ENCODE measurements around the gene EFEMP2. TPM values are rescaled to one million over a fixed set of nuclear protein-coding genes. Genes with fewer than 3 reads are reported as not detected.

The EFEMP2 gene
- total RNA-seq, 2 experiments from 2014 or later = 7.2 to 7.6 TPM

- BruUV-seq (replicated peaks) = no TSS peak
- H4K20me1 ChIP-seq (ENCODE audit: insufficient read depth, low read length) = no peaks in the 10 kb centered on the region
- H3K79me2 ChIP-seq (ENCODE audit: insufficient read depth, low read depth, low read length) = no peaks in the 10 kb centered on the region
- no peaks in the 10 kb centered on the region for H3K4me1 ChIP-seq (ENCODE audit: insufficient read depth, low read length, poor library complexity, severe bottlenecking)
- intact Hi-C loops (cut with micrococcal nuclease; ENCODE audit: unreplicated experiment) = no loop called here
- no peak for DNase-seq (ENCODE audit: low spot score)
- no peak overlapping the region for H3K4me2 ChIP-seq (ENCODE audit: low read length)
- H3K9me3 ChIP-seq (ENCODE audit: low read length) = no peaks in the 10 kb centered on the region
- no peaks in the 10 kb centered on the region for H3K9me2 ChIP-seq (ENCODE audit: insufficient read depth, low read length)
- TF ChIP-seq CTCF (conservative IDR thresholded peaks at IDR 0.05; ENCODE audit: low read length) = no peak
- TF ChIP-seq EZH2phosphoT487 (IDR thresholded peaks at IDR 0.05; ENCODE audit: borderline replicate concordance, low read depth, low read length) = no peak
- CTCF ChIA-PET (ENCODE audit: unreplicated experiment) = interaction anchor here (0.6 kb wide), 1 partner anchor 65 kb away, joined by 3 read pairs; no protein-coding TSS in a partner anchor
- no peaks in the 10 kb centered on the region for H3K36me3 ChIP-seq (ENCODE audit: insufficient read depth, low read length)
- POLR2A ChIA-PET = interaction anchor here (1.4 kb wide), 1 partner anchor 10 kb away, joined by 3 read pairs; no protein-coding TSS in a partner anchor
- no peak overlapping the region for H3K27ac ChIP-seq (ENCODE audit: low read depth, low read length, poor library complexity, severe bottlenecking)
- no peak overlapping the region for H2AFZ ChIP-seq (ENCODE audit: low read length)
- H3K4me3 ChIP-seq (ENCODE audit: low read depth, low read length, poor library complexity, severe bottlenecking) = no peak overlapping the region
Measured at GRCh38 chr11:65911682-65912568, 39.3 kb upstream of the EFEMP2 start.

- DNase-seq (ENCODE audit: low spot score) = no peak
- ChIA-PET POLR2A (no interaction called here), CTCF (ENCODE audit: unreplicated experiment) (no interaction called here)
- Histone ChIP-seq H3K9me3 (ENCODE audit: low read length) (no peaks in the 10 kb centered on the region), H4K20me1 (ENCODE audit: insufficient read depth, low read length) (no peaks in the 10 kb centered on the region), H3K79me2 (ENCODE audit: insufficient read depth, low read depth, low read length) (no peaks in the 10 kb centered on the region), H3K9me2 (ENCODE audit: insufficient read depth, low read length) (no peaks in the 10 kb centered on the region), H3K4me1 (ENCODE audit: insufficient read depth, low read length, poor library complexity, severe bottlenecking) (no peaks in the 10 kb centered on the region), H3K27ac (ENCODE audit: low read depth, low read length, poor library complexity, severe bottlenecking) (no peak overlapping the region), H3K4me2 (ENCODE audit: low read length) (no peak overlapping the region), H2AFZ (ENCODE audit: low read length) (no peak overlapping the region), H3K4me3 (ENCODE audit: low read depth, low read length, poor library complexity, severe bottlenecking) (no peak overlapping the region), H3K36me3 (ENCODE audit: insufficient read depth, low read length) (no peaks in the 10 kb centered on the region)
- no TSS peak for BruUV-seq (replicated peaks)
- intact Hi-C loops (cut with micrococcal nuclease; ENCODE audit: unreplicated experiment) = no loop called here
- TF ChIP-seq EZH2phosphoT487 (IDR thresholded peaks at IDR 0.05; ENCODE audit: borderline replicate concordance, low read depth, low read length) (no peak), CTCF (conservative IDR thresholded peaks at IDR 0.05; ENCODE audit: low read length) (no peak)
Measured at GRCh38 chr11:65907878-65908277, 35.3 kb upstream of the EFEMP2 start.

- POLR2A ChIA-PET = no interaction called here
- Histone ChIP-seq H3K9me2 (ENCODE audit: insufficient read depth, low read length) (no peaks in the 10 kb centered on the region), H3K4me1 (ENCODE audit: insufficient read depth, low read length, poor library complexity, severe bottlenecking) (no peaks in the 10 kb centered on the region), H3K9me3 (ENCODE audit: low read length) (no peaks in the 10 kb centered on the region), H3K36me3 (ENCODE audit: insufficient read depth, low read length) (no peaks in the 10 kb centered on the region), H3K4me3 (ENCODE audit: low read depth, low read length, poor library complexity, severe bottlenecking) (no peak overlapping the region), H4K20me1 (ENCODE audit: insufficient read depth, low read length) (no peaks in the 10 kb centered on the region), H2AFZ (ENCODE audit: low read length) (no peak overlapping the region), H3K4me2 (ENCODE audit: low read length) (no peak overlapping the region), H3K27ac (ENCODE audit: low read depth, low read length, poor library complexity, severe bottlenecking) (no peak overlapping the region), H3K79me2 (ENCODE audit: insufficient read depth, low read depth, low read length) (no peaks in the 10 kb centered on the region)
- CTCF ChIA-PET (ENCODE audit: unreplicated experiment) = no interaction called here
- TF ChIP-seq EZH2phosphoT487 (IDR thresholded peaks at IDR 0.05; ENCODE audit: borderline replicate concordance, low read depth, low read length) (no peak), CTCF (conservative IDR thresholded peaks at IDR 0.05; ENCODE audit: low read length) (no peak)
- intact Hi-C loops (cut with micrococcal nuclease; ENCODE audit: unreplicated experiment) = no loop called here
- DNase-seq (ENCODE audit: low spot score) = no peak
- BruUV-seq (replicated peaks) = no TSS peak
Measured at GRCh38 chr11:65906602-65907001, 34.0 kb upstream of the EFEMP2 start.
